Caki2 (cell line): ENCODE measurements around the gene TEX53. TPM values are rescaled to one million over a fixed set of nuclear protein-coding genes. Genes with fewer than 3 reads are reported as not detected.

Experiments
- DNase-seq: peaks from one replicate; pipeline ENCODE4 v3.0.0-alpha.2; 2015; ENCODE audit warnings: low read depth
- in situ Hi-C: cut with HindIII; loops from 2 replicates; pipeline ENCODE4 v1.10.0; 2016; ENCODE audit warnings: low sequenced_read_pairs, low pct_unique_long_range_greater_than_20kb, mixed read lengths
- total RNA-seq: library from RNA; depleted of rRNA; stranded (reverse); fragments of >200 nt; shearing (Covaris generic); gene quantifications from 2 replicates; pipeline ENCODE4 v1.2.3, GENCODE V29; 2014; ENCODE audit warnings: low replicate concordance; rRNA removed

Gene TEX53
- total RNA-seq, 1 experiment from 2014 or later, result not detected

DNA sequence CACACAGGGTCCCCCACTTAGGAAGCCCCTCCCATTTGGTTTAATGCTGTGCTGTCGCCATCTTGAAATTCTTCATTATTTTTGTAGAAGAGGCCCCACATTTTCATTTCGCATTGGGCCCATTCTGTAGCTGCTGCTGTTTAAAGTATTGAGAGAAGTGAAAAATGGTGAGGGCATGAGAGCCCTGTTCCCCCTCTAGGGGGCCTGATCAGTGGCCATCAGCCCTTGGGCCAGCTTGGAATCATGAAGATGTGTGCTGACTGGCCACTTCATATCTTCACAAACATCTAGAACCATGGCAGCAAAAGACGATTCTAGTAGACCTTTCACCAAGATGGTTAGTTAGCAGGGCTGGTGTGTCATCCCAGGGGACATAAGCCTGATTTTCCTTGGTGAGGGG, 43.2 kb downstream of the TEX53 start:
- in situ Hi-C loops, result no loop called here
- DNase-seq, result no peak

- DNase-seq, result no peak
- in situ Hi-C loops, result no loop called here
Observed at GRCh38 chr9:114613919-114614318, 43.7 kb downstream of the TEX53 start.

DNA sequence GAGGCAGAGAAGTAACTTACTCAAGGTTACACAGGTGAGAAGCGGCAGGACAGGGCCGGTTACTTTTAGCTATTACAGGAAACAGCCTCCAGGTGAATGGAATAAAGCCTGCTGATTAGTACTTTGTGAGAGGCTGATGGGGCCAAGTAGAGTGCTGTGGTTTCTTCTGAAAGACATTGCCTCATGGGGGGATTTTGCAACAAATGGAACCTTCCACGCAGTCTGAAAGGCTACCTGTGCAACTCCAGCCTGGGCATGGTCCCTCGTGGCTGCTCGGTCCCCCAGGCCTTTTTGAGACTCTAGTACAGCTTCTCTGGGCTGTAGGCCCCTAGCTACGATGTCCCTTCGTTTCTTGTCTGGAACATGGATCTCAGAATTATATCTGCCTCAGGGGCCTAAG, 44.5 kb downstream of the TEX53 start:
- no peak for DNase-seq
- in situ Hi-C loops, result no loop called here

DNA sequence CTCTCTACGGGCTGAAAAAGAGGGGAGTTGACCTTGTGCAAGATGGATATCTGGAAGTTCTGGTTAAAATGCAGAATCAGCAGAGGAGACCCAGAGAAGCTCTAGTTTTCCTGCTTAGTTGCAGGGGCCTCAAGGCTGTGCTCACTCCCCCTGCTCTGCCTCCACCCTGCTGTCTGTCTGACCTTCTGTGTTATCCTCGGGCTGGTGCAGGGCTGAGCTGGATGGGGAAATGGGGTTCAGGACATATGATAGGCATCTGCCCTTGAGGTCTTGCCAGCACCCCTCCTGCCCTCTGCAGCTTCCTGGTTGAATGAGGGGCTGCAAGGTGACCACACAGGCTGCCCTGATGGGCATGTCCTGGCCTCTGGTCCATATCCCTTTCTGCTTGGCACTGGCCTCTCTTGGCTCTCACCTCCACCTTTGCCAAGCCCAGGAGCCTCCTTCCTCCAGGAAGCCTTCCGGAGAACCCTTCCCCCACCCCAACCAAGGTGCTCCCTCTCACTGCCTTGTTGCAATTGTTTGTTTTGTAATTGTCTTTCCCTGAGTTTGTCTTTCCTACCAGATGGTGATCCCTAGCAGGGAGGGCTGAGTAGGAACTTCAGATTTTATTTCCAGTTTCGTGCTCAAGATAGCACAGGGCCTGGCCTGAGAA, 45.2 kb downstream of the TEX53 start:
- in situ Hi-C loops, result no loop called here

GRCh38 chr9:114611516-114612271, 45.9 kb downstream of the TEX53 start:
- in situ Hi-C loops, result no loop called here
- peak; percentile 66 for DNase-seq

More for the DNA sequence above, 45.2 kb downstream of the TEX53 start:
- DNase-seq, result no peak

GRCh38 chr9:114608525-114608796, 49.1 kb downstream of the TEX53 start:
- no peak for DNase-seq
- in situ Hi-C loops, result no loop called here

DNA sequence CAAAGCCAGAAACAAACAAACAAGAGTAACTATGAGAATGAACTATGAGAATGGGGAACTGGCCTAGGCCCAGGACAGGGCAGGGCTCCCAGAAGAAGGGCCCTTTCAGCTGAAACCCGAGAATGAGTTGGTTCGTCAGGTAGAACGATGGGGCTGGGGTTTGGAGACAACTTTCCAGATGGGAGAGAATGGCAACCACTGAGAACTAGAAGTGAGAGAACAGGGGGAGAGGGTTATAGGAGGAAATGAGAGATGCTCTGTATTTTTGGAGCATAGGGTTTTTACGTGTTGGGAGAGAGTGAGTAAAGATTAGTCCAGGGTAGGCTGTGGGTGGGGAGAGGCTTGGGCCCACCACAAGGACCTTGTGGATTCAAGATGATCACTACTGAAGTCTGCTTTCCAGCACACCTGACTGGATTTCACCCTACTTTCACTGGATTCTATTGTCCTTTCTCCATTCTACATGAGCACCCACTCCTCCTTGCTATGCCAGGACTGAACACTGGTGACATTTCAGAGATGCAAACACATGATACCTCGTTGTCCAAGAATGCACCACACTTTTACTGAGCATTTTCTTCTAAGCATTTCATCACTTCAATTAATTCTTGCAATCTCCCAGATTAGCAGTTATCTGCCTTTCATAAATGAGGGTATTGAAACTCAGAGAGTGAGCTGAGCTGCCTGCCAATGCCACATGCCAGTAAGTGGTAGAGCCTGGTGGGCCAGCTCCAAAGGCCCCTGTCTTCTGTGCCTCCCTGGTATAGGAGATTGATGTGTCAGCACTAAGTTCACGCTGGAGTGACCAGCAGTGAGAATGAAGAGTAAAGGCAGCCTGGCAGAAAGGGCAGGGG, 49.7 kb downstream of the TEX53 start:
- in situ Hi-C loops, result no loop called here
- DNase-seq, result no peak

DNA sequence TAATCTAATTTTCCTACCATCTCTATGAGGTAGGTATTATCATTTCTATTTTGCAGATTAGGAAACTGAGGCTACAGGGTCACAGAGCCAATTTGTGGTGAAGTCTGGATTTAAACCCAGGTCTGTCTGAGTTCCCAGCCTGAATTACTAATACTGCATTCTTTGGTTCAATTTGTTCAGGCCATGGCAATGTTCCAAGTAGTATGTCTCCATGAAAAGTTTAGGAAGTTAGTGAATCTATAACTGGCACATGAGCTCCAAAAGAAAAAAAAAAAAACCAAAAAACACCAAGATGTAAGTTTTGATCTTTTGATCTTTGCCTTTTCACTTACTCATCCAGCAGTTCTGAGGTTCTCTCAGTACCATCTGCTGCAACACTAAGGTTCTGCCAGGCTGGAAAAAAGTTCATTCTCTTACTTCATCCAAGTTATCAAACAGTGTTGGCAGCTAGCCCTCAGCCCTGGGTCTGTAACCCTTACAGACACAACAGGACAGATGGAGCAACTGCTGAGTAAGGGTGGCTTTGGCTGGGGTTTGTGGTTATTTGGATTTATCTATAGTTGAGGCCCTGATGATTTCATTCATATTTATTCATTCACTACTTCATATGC, 50.9 kb downstream of the TEX53 start:
- in situ Hi-C loops, result no loop called here
- no peak for DNase-seq

Other genes starting within 250 kb of the TEX53 start
- gene WHRN, start 152.3 kb downstream of the TEX53 start, total RNA-seq, result 3.9 and 6.6 TPM in 2 replicates
- gene ATP6V1G1, start 70.0 kb downstream of the TEX53 start, total RNA-seq, result 127 and 149 TPM in 2 replicates
- gene TMEM268, start 46.5 kb downstream of the TEX53 start, total RNA-seq, result 11.2 and 14.9 TPM in 2 replicates
- not detected in 2 replicates for gene TEX48, start 24.4 kb upstream of the TEX53 start, total RNA-seq
- 0.07 and 0.98 TPM in 2 replicates for gene TNFSF15, start 148.2 kb upstream of the TEX53 start, total RNA-seq